Nephron progenitor cell (in vitro differentiated cells): ENCODE data around the gene NDUFB11.

Source experiments
- DNase-seq: peaks from one replicate; pipeline ENCODE4 v3.0.0; 2021
- H3K27ac Mint-ChIP-seq: 2 replicates; pipeline ENCODE4 v1.8.0; 2021; ENCODE audit warnings: mild to moderate bottlenecking, moderate library complexity, mixed read lengths
- H3K27me3 Mint-ChIP-seq: 2 replicates; pipeline ENCODE4 v1.8.0; 2021; ENCODE audit warnings: mild to moderate bottlenecking, low read depth, mixed read lengths; ENCODE audit not compliant: poor library complexity
- H3K36me3 Mint-ChIP-seq: 2 replicates; pipeline ENCODE4 v1.8.0; 2021; ENCODE audit warnings: low read depth, mixed read lengths
- H3K4me1 Mint-ChIP-seq: 2 replicates; pipeline ENCODE4 v1.8.0; 2021; ENCODE audit warnings: mixed read lengths
- H3K4me3 Mint-ChIP-seq: 2 replicates; pipeline ENCODE4 v1.8.0; 2021; ENCODE audit warnings: mild to moderate bottlenecking, moderate library complexity, mixed read lengths
- H3K9me3 Mint-ChIP-seq: 2 replicates; pipeline ENCODE4 v1.8.0; 2021; ENCODE audit warnings: mild to moderate bottlenecking, moderate library complexity, mixed read lengths
- TF ChIP-seq, protein P1 (sequence below): fragments of 200-600 bp; sonication (generic); IDR thresholded peaks from 2 replicates; pipeline ENCODE4 v1.5.0; 2021; ENCODE audit warnings: antibody characterized with exemption

NDUFB11 gene

DNA sequence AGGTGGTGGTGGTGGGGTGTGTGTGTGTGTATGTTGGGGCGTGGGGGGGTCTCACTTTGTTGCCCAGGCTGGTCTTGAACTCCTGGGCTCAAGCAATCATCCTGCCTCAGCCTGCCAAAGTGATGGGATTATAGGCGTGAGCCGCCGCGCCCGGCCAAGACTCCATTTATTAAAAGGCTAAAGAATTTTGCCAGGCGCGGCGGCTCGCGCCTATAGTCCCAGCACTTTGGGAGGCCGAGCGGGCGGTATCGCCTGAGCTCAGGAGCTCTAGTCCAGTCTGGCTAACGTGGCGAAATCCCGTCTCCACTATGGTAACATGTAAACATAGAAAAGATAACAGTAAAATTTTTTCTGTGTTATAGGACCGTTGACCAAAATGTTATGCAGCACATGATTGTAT lies 45.4 kb upstream of the NDUFB11 start:
- Mint-ChIP-seq H3K4me1 (peaks cover 18% of the 10 kb centered on the region), H3K4me3 (no peak overlapping the region), H3K9me3 (peaks cover 15% of the 10 kb centered on the region), H3K27me3 (peaks cover 3% of the 10 kb centered on the region), H3K27ac (no peak overlapping the region), H3K36me3 (peaks cover 14% of the 10 kb centered on the region)
- TF ChIP-seq, protein P1, sequence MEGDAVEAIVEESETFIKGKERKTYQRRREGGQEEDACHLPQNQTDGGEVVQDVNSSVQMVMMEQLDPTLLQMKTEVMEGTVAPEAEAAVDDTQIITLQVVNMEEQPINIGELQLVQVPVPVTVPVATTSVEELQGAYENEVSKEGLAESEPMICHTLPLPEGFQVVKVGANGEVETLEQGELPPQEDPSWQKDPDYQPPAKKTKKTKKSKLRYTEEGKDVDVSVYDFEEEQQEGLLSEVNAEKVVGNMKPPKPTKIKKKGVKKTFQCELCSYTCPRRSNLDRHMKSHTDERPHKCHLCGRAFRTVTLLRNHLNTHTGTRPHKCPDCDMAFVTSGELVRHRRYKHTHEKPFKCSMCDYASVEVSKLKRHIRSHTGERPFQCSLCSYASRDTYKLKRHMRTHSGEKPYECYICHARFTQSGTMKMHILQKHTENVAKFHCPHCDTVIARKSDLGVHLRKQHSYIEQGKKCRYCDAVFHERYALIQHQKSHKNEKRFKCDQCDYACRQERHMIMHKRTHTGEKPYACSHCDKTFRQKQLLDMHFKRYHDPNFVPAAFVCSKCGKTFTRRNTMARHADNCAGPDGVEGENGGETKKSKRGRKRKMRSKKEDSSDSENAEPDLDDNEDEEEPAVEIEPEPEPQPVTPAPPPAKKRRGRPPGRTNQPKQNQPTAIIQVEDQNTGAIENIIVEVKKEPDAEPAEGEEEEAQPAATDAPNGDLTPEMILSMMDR = no peak
- DNase-seq = no peak

DNA sequence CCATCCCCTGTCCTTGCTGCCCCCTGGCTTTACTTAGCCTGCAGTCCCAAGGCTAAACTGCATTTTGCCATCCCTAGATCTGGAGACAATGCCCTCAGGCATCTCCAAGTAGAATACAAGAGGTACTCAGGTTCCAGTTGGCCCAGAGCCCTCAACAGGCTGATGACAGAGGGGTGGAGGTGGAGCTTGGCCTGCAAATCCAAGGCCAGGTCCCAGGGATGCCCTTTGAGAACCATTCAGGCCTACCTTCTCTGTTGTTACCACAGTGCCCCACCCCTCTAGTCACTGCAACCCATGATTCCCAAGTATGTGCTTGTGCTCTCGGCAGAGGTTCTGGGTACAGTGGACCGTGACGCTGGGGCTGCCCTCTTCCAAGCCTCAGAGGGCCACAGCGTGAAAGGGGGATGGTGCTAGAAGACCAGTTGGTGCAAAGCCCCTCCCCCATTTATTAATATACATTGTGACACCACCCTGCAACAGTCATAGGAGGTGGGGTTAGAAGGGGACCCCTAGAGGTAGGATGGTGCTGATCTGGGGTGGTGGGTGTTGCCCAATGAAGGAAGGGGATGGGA lies 42.7 kb upstream of the NDUFB11 start:
- H3K36me3 Mint-ChIP-seq = peaks cover 18% of the 10 kb centered on the region
- H3K27me3 Mint-ChIP-seq = peaks cover 3% of the 10 kb centered on the region
- no peak overlapping the region for H3K27ac Mint-ChIP-seq
- H3K4me1 Mint-ChIP-seq = no peaks in the 10 kb centered on the region
- no peak for DNase-seq
- no peak overlapping the region for H3K4me3 Mint-ChIP-seq
- H3K9me3 Mint-ChIP-seq = peaks cover 18% of the 10 kb centered on the region
- TF ChIP-seq, protein P1 = no peak

DNA sequence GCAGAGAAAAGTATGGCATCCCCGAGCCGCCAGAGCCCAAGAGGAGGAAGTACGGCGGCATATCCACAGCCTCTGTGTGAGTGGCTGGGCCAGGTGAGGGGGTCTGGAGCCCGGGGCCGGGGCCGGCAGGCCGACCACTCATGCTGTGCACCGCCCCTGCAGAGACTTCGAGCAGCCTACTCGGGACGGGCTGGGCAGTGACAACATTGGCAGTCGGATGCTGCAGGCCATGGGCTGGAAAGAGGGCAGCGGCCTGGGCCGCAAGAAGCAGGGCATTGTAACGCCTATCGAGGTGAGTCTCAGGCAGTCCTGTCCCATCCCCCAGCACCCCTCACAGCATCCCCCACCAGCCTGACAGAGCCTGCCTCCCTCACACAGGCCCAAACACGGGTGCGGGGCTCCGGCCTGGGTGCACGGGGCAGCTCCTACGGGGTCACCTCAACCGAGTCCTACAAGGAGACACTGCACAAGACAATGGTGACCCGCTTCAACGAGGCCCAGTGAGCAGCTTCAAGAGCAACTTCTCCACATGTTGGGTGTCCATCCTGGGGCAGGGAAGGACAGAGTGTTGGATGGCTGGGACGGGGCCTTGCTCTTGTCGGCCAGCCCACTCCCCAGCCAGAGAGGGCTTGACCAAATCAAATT lies 41.7 kb upstream of the NDUFB11 start:
- Mint-ChIP-seq H3K9me3 (peaks cover 21% of the 10 kb centered on the region), H3K36me3 (peaks cover 18% of the 10 kb centered on the region), H3K4me3 (no peak overlapping the region), H3K27ac (peak overlapping the region; percentile 42), H3K27me3 (peaks cover 3% of the 10 kb centered on the region), H3K4me1 (no peaks in the 10 kb centered on the region)
- DNase-seq = no peak
- TF ChIP-seq, protein P1 = no peak

DNA sequence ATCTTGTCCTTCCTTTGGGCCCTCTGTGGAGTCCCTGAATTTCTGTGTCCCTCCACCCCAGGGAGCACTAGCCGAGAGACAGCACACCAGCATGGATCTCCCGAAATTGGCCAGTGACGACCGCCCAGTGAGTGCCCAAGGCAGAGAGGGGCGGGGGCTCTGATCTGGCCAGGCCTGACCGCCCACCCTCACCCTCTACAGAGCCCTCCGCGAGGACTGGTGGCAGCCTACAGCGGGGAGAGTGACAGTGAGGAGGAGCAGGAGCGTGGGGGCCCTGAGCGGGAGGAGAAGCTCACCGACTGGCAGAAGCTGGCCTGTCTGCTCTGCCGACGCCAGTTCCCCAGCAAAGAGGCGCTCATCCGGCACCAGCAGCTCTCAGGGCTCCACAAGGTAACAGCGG lies 40.7 kb upstream of the NDUFB11 start:
- H3K9me3 Mint-ChIP-seq = peaks cover 21% of the 10 kb centered on the region
- TF ChIP-seq, protein P1 = no peak
- no peak overlapping the region for H3K4me3 Mint-ChIP-seq
- no peaks in the 10 kb centered on the region for H3K27me3 Mint-ChIP-seq
- no peaks in the 10 kb centered on the region for H3K4me1 Mint-ChIP-seq
- H3K36me3 Mint-ChIP-seq = peaks cover 24% of the 10 kb centered on the region
- no peak overlapping the region for H3K27ac Mint-ChIP-seq
- DNase-seq = no peak

DNA sequence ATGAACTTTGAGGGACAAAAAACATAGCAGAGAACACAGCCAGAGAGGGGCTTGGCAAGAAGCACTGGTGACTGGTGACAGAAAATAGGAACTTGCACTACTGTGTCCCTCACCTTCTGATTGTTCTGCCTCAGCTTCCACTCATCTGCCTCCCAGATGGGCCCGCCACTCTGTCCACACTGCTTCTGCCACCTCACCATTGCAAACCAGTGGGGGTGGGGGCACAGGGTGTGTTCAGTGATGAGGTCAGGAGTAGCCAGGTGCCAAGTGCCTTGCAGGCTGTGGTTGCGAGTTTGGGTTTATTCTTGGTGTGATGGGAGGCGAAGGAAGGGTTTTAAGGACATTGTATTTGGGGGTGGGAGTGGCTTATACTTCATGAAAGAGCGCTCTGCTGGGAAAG lies 40.0 kb upstream of the NDUFB11 start:
- Mint-ChIP-seq H3K27ac (no peak overlapping the region), H3K9me3 (peaks cover 25% of the 10 kb centered on the region), H3K4me3 (no peak overlapping the region), H3K36me3 (peaks cover 25% of the 10 kb centered on the region), H3K4me1 (no peaks in the 10 kb centered on the region), H3K27me3 (no peaks in the 10 kb centered on the region)
- no peak for DNase-seq
- TF ChIP-seq, protein P1 = no peak
